Ovary (tissue), 10 donors: Measurements from ENCODE around the gene TSPAN2. TPM values are rescaled to one million over a fixed set of nuclear protein-coding genes. Genes with fewer than 3 reads are reported as not detected.

Experiments used
- DNase-seq, 5 donors: peaks; one replicate each; pipeline ENCODE4 v3.0.0-alpha.2; 2019 to 2020
- H3K27ac ChIP-seq, 2 donors: fragments of 200-600 bp; one replicate each; pipeline versions ENCODE4 v1.5.1 to v1.8.0; 2019 to 2022
- H3K27me3 ChIP-seq: fragments of 200-600 bp; one replicate; pipeline ENCODE4 v1.8.0; 2022
- H3K36me3 ChIP-seq: fragments of 200-600 bp; sonication (generic); one replicate; pipeline ENCODE4 v1.5.1; 2019
- H3K4me1 ChIP-seq: one replicate; pipeline ENCODE4 v1.8.1; 2013; ENCODE audit warnings: mild to moderate bottlenecking, moderate library complexity; ENCODE audit not compliant: insufficient read depth
- H3K4me3 ChIP-seq: fragments of 200-600 bp; sonication (generic); one replicate; pipeline ENCODE4 v1.5.1; 2017
- H3K9me3 ChIP-seq, 2 donors: fragments of 200-600 bp in 1 of 2; sonication (generic) in 1 of 2; one replicate each; pipeline versions ENCODE4 v1.5.1 to v1.8.1; 2013 to 2019; ENCODE audit warnings: mild to moderate bottlenecking in 1 of 2, moderate library complexity in 1 of 2
- EP300 ChIP-seq: sonication (generic); formaldehyde crosslinking; IDR thresholded peaks from one replicate; pipeline ENCODE4 v1.6.1; 2017; ENCODE audit warnings: antibody characterized with exemption
- POLR2A ChIP-seq: fragments of 450-650 bp; IDR thresholded peaks from one replicate; pipeline ENCODE4 v1.6.1; 2017; ENCODE audit warnings: antibody characterized with exemption, mild to moderate bottlenecking, moderate library complexity
- WGBS, 3 donors: extraction: QIAGEN DNeasy Blood & Tissue Kit in 1 of 3; methylation state at CpG; one replicate each; pipeline versions ENCODE4 v1.1.5 to v1.1.7; 2013 to 2017; 5-methylcytosine and 5-hydroxymethylcytosine counted together
- intact Hi-C, 4 donors: fragments of 100-400 bp; cut with DNase I; formaldehyde crosslinking; loops; one replicate each; pipeline versions ENCODE4 v1.11.0 to v1.15.1; 2022 to 2023
- long read RNA-seq, 3 donors: library from polyadenylated mRNA in 2 of 3; unstranded in 2 of 3; transcript quantifications; one replicate each; pipeline ENCODE4 v2.0.0 and lab custom pipeline, GENCODE V29; 2021 to 2026
- polyA plus RNA-seq, 2 donors: library from polyadenylated mRNA; stranded (reverse); fragments of 200-250 nt in 1 of 2; fragments of 350-450 nt in 1 of 2; fragmentation: Illumina TruSeq in 1 of 2; extraction: RNeasy Lipid Tissue Mini Kit (QIAGEN cat#74804) in 1 of 2; gene quantifications; one replicate each; pipeline ENCODE4 v1.2.3, GENCODE V29; 2013 to 2014
- total RNA-seq, 7 donors: library from RNA; depleted of rRNA in 2 of 7; stranded (reverse); fragments of >200 nt in 2 of 7; fragmentation: NEBNext Ultra II Directional in 3 of 7; extraction: Animal tissue kit (Norgen Biotek cat#: 25700) in 3 of 7; gene quantifications; one replicate each; pipeline versions ENCODE4 v1.1.0 to v1.2.4, GENCODE V29; 2016 to 2023
- TF ChIP-seq, protein P1 (sequence below), 3 donors: fragments of 450-650 bp in 2 of 3; fragments of 200-600 bp in 1 of 3; IDR thresholded peaks; one replicate each; pipeline versions ENCODE4 v1.5.1 to v1.8.0; 2016 to 2022; ENCODE audit warnings: antibody characterized with exemption in 3 of 3, mild to moderate bottlenecking in 1 of 3
- donor health status: DM: no; HTN: no; CAD: no; lungs with moderate emphysema.
- donor health status: DM: no; HTN: no; CAD: no.
- donor health status: Bipolar disorder and iron deficiency.
- donor health status: DM: yes; HTN: yes; CAD: no.
- donor health status: DM: no; HTN: no; CAD: no.
- donor health status: DM: yes; HTN: yes; CAD: no.

TSPAN2 gene
- 10 to 100 TPM in 2 of 7 donors, 1 to 10 TPM in 5; 1.7 to 21.4 (median 4.1) TPM for total RNA-seq
- polyA plus RNA-seq: 10 to 100 TPM in 1 of 2 donors, 1 to 10 TPM in 1; 3.5 to 12.5 TPM
- long read RNA-seq, donor 1, transcript TSPAN2-202 (8 exons, 3,177 nt): major isoform, 5 of 6 reads
- long read RNA-seq, donor 1, partial matches to known transcripts: 0 of 6 reads
- long read RNA-seq, donor 1, other reads (novel, unspliced or antisense): 0 of 6 reads
- long read RNA-seq, donor 2, partial matches to known transcripts: 0 of 4 reads
- long read RNA-seq, donor 2, other reads (novel, unspliced or antisense): 0 of 4 reads
- long read RNA-seq, donor 3, transcript TSPAN2-202 (8 exons, 3,177 nt): major isoform, 10 of 12 reads
- long read RNA-seq, donor 3, partial matches to known transcripts: 0 of 12 reads
- long read RNA-seq, donor 3, other reads (novel, unspliced or antisense): 0 of 12 reads

DNA sequence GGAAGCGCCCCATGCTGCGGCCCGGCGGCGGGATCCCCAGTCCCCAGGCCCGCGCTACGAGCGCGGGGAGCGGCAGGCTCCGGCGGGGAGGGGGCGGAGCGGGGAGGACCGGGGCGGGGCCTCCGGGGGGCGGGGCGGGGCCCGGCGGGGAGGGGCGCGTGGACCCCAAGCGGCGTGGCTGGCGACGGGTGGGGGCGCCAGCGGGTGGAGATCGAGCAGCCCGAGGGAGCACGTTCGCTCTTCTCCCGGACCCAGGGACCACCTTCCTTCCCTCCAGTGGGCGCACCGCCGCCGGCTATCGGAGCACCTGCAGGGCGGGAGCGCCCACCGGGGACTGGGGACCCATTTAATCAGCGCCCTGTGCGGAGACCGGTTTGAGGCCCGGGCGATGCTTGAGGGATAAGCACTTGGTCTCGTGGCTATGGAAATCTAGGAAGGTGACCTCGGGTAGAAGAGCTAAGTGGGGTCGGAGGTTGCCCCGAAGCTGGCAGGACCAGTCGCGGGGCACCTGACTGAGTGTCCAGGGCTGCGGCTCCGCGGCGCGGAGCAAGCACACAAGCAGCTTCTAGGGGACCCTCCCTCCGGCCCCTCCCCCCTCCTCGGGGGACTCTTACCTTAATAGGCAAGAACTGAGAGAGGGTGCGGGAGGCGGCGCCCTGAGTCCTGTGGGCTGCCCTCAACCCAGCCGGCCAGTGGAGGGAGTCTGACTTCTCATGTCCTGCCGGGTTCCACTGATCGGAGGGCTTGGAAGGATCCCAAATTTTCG, at the start of gene TSPAN2:
TSPAN2 (minus strand) TSS at position 84 of the 766 bp plus-strand sequence; CDS start at position 13, 71 bp downstream.
- DNase-seq: peak in 4 of 5 donors; percentile 59 to 65 (median 62)
- Histone ChIP-seq H3K36me3 (no peaks in the 10 kb centered on the region), H3K27ac (peak within 1 kb of the TSS; percentile 22 to 49), H3K4me3 (peak within 1 kb of the TSS; percentile 64), H3K4me1 (no peaks in the 10 kb centered on the region), H3K9me3 (no peaks in the 10 kb centered on the region), H3K27me3 (no peaks in the 10 kb centered on the region)
- TF ChIP-seq, protein P1, sequence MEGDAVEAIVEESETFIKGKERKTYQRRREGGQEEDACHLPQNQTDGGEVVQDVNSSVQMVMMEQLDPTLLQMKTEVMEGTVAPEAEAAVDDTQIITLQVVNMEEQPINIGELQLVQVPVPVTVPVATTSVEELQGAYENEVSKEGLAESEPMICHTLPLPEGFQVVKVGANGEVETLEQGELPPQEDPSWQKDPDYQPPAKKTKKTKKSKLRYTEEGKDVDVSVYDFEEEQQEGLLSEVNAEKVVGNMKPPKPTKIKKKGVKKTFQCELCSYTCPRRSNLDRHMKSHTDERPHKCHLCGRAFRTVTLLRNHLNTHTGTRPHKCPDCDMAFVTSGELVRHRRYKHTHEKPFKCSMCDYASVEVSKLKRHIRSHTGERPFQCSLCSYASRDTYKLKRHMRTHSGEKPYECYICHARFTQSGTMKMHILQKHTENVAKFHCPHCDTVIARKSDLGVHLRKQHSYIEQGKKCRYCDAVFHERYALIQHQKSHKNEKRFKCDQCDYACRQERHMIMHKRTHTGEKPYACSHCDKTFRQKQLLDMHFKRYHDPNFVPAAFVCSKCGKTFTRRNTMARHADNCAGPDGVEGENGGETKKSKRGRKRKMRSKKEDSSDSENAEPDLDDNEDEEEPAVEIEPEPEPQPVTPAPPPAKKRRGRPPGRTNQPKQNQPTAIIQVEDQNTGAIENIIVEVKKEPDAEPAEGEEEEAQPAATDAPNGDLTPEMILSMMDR (IDR thresholded peaks at IDR 0.05): no peak
- TF ChIP-seq POLR2A (no peak), EP300 (no peak)
- WGBS, 3 donors: 0 to 1% (median 0%) methylated on average over 27 to 68 of the region's 68 CpGs
- intact Hi-C loops: no loop called here

DNA sequence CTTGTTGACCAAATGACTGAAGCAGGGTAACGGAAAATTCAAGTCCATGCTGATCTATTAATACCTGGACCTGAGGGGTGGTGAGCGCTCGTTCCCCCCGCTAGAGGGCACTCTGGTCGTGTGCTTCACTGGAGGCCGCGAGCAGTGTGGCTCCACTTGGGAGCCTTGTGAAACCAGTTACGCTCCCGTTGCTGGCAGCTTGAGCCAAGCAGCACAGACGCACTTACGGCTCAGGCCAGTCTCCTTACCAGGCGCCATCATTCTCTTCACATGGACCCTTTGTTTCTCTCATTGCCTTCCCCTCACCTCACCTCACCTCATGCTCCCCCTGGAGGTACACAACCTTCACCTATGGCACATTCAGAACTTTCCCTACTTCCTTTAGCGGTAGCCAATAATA, 49.7 kb upstream of the TSPAN2 start:
- peak; percentile 86 to 92 (median 90) for DNase-seq
- H3K9me3 ChIP-seq: no peaks in the 10 kb centered on the region
- peaks cover 3% of the 10 kb centered on the region for H3K4me1 ChIP-seq
- no peaks in the 10 kb centered on the region for H3K36me3 ChIP-seq
- WGBS, 3 donors: 6% methylated on average over 13 of the region's 13 CpGs
- intact Hi-C loops: loop anchor here (2.0 to 10.0 kb wide), 5 partner anchors 328 to 458 kb away; no protein-coding TSS in a partner anchor
- H3K4me3 ChIP-seq: no peak overlapping the region
- H3K27me3 ChIP-seq: no peaks in the 10 kb centered on the region
- H3K27ac ChIP-seq: no peak overlapping the region
- no peak for TF ChIP-seq EP300
- TF ChIP-seq, protein P1 (IDR thresholded peaks at IDR 0.05): peak; percentile 87 to 93 (median 90)

DNA sequence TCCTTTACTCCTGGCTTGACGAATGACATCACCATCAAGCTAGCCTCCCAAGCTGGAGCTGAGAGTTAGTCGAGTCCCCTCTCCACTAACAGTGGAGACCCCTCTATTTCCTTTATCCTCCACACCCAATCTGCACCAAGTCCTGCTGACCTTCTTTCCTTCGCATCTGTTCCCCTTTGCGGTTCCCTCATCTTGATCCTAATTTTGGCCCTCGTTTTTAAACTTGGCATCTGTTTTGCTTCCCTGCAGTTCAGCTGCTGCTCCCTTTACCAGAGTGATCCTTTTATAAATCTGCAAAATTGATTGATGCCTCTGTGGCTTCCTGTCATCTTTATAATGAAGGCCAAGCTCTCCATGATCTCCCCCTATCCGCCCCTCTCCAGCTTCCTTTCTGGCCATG, 49.0 kb upstream of the TSPAN2 start:
- H3K9me3 ChIP-seq: no peaks in the 10 kb centered on the region
- H3K4me3 ChIP-seq: no peak overlapping the region
- 45 to 52% (median 47%) methylated on average over 6 of the region's 6 CpGs for WGBS, 3 donors
- no peaks in the 10 kb centered on the region for H3K27me3 ChIP-seq
- no peak for DNase-seq
- intact Hi-C loops: loop anchor here (2.0 to 10.0 kb wide), 5 partner anchors 329 to 459 kb away; no protein-coding TSS in a partner anchor
- H3K27ac ChIP-seq: no peak overlapping the region
- H3K4me1 ChIP-seq: peaks cover 3% of the 10 kb centered on the region
- TF ChIP-seq POLR2A (no peak), EP300 (no peak)
- TF ChIP-seq, protein P1 (IDR thresholded peaks at IDR 0.05): no peak
- H3K36me3 ChIP-seq: no peaks in the 10 kb centered on the region

DNA sequence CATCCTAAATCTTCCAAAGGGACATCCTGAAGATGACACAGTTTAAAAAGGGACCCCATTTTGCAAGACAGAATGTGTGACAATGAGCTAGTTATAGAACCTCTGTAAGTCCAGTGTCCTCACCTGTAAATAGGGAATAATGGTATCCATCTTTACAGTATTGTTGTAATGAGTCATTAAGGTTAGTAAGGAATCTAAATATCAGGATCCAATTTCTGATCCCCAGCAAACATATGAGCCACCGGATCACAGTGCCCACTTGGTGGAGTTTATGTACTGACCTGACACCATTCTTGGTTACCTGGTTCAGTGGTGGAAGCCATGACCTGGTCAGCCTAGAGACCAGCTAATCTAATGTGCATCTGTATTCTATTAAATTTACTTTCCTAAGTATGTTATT, 47.9 kb upstream of the TSPAN2 start:
- no peak for DNase-seq
- TF ChIP-seq EP300: no peak
- TF ChIP-seq, protein P1 (IDR thresholded peaks at IDR 0.05): no peak
- H3K4me1 ChIP-seq: peaks cover 2% of the 10 kb centered on the region
- H3K27ac ChIP-seq: no peak overlapping the region
- no peaks in the 10 kb centered on the region for H3K36me3 ChIP-seq
- no peaks in the 10 kb centered on the region for H3K9me3 ChIP-seq
- no peak overlapping the region for H3K4me3 ChIP-seq
- intact Hi-C loops: loop anchor here (5.0 to 10.0 kb wide), 4 partner anchors 330 to 460 kb away; no protein-coding TSS in a partner anchor
- 78 to 87% (median 80%) methylated on average over 1 of the region's 1 CpG for WGBS, 3 donors
- H3K27me3 ChIP-seq: no peaks in the 10 kb centered on the region
